Neutrophil (primary cell): ENCODE data around the gene CFAP74.

Source experiments
- H3K27ac ChIP-seq: fragments of 200-600 bp; sonication (generic); 2 replicates; pipeline ENCODE4 v1.5.1; 2016; ENCODE audit warnings: mild to moderate bottlenecking, moderate library complexity
- H3K27me3 ChIP-seq: fragments of 200-600 bp; sonication (generic); 2 replicates; pipeline ENCODE4 v1.6.0; 2016; ENCODE audit warnings: mild to moderate bottlenecking
- H3K36me3 ChIP-seq: fragments of 200-600 bp; sonication (generic); 2 replicates; pipeline ENCODE4 v1.5.1; 2017
- H3K4me1 ChIP-seq, 2 experiments: fragments of 200-600 bp in 1 of 2; sonication (generic) in 1 of 2; 1 replicate in 1 of 2; 2 replicates in 1 of 2; pipeline versions ENCODE4 v1.5.1 to v1.6.1; 2013 to 2016; ENCODE audit warnings: low read depth in 1 of 2, low read length in 1 of 2, mild to moderate bottlenecking in 1 of 2, moderate library complexity in 1 of 2; ENCODE audit not compliant: control insufficient read depth in 1 of 2, insufficient read depth in 1 of 2
- H3K4me3 ChIP-seq, 2 experiments: fragments of 200-600 bp in 1 of 2; sonication (generic) in 1 of 2; 1 replicate in 1 of 2; 2 replicates in 1 of 2; pipeline ENCODE4 v1.5.1; 2013 to 2016; ENCODE audit warnings: low read depth in 1 of 2, low read length in 1 of 2, mild to moderate bottlenecking in 1 of 2, moderate library complexity in 1 of 2
- H3K9me3 ChIP-seq: fragments of 200-600 bp; sonication (generic); 2 replicates; pipeline ENCODE4 v1.5.1; 2016
- TF ChIP-seq, protein P1 (sequence below): fragments of 200-600 bp; sonication (generic); IDR thresholded peaks from 2 replicates; pipeline ENCODE4 v1.5.1; 2016; ENCODE audit warnings: antibody characterized with exemption

Gene CFAP74

DNA sequence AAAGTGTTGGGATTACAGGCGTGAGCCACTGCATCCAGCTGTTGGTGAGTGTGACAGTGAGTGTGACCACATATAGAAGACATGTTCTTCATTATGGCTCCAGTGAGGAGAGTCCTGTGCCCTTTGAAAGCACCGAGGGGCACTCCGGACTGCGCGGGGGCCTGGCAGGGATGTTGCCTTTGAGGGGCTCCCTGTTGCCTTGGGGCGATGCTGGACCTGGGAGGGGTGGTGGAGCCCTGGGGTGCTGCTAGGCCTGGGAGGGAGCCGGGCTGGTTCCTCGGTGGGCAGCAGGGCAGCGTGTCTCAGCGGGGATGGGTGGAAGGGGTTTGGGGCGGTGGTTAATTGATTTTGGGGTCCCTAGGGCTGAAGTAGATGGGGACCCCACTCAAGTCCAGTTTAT, 25.5 kb downstream of the CFAP74 start:
- no peaks in the 10 kb centered on the region for H3K36me3 ChIP-seq
- H3K9me3 ChIP-seq: no peaks in the 10 kb centered on the region
- no peak overlapping the region for H3K27ac ChIP-seq
- no peaks in the 10 kb centered on the region for H3K4me1 ChIP-seq
- TF ChIP-seq, protein P1, sequence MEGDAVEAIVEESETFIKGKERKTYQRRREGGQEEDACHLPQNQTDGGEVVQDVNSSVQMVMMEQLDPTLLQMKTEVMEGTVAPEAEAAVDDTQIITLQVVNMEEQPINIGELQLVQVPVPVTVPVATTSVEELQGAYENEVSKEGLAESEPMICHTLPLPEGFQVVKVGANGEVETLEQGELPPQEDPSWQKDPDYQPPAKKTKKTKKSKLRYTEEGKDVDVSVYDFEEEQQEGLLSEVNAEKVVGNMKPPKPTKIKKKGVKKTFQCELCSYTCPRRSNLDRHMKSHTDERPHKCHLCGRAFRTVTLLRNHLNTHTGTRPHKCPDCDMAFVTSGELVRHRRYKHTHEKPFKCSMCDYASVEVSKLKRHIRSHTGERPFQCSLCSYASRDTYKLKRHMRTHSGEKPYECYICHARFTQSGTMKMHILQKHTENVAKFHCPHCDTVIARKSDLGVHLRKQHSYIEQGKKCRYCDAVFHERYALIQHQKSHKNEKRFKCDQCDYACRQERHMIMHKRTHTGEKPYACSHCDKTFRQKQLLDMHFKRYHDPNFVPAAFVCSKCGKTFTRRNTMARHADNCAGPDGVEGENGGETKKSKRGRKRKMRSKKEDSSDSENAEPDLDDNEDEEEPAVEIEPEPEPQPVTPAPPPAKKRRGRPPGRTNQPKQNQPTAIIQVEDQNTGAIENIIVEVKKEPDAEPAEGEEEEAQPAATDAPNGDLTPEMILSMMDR: no peak
- no peak overlapping the region for H3K4me3 ChIP-seq
- H3K27me3 ChIP-seq: peaks cover 20% of the 10 kb centered on the region

DNA sequence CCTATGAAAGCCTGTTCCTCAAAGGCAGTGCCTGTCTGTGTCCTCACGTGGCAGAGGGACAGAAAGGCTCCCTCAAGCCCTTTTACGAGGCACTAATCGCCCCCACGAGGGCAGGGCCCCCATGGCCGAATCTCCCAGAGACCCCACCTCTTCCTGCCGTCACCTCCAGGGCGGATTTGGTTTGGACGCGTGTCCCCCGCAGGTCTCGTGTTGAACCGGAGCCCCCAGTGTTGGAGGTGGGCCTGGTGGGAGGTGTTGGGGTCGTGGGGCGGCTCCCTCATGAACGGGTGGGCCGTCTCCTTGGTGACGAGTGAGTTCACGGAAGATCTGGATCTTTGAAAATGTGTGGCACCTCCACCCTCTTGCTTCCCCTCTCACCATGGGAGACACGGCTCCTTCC, 27.6 kb downstream of the CFAP74 start:
- H3K36me3 ChIP-seq: no peaks in the 10 kb centered on the region
- TF ChIP-seq, protein P1: no peak
- no peak overlapping the region for H3K27ac ChIP-seq
- H3K4me1 ChIP-seq: no peaks in the 10 kb centered on the region
- no peak overlapping the region for H3K4me3 ChIP-seq
- peaks cover 20% of the 10 kb centered on the region for H3K27me3 ChIP-seq
- H3K9me3 ChIP-seq: no peaks in the 10 kb centered on the region

DNA sequence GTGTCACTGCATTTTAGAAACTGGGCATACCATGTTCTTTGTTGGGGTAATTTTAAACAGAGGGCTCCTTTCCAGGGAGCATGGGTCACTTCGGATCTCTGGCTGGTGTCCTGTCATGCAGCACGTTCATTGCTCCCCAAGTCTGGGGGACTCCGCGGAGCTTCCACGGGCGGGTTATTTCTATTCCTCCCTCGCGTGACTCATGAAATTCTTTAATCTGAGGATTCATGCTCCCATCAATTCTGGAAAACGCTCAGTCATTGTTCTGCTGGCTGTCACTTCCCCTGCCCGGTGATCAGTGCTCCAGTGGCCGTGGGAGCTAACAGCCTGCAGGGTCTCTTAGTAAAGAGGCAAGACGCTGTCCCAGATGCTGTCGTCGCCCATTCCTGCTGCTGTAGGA, 28.1 kb downstream of the CFAP74 start:
- H3K4me3 ChIP-seq: no peak overlapping the region

DNA sequence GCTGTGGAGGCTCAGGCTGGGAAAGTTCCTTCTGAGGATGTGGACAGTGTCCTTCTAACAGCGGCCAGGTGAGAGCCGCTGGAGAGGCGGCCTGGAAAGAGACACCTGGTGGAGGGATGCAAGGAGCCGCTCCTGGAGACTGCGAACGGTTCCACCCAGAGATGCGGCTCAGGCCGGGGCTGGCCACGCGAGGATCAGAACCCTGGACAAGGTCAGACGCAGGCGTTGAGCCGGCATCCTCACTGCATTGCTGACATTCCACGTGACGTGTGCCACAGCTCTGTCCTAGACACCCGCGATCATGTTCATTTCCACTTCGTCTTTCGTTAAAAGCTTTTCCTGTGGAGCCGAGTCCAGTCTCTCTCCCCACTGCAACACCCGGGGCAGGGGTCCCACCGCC, 28.8 kb downstream of the CFAP74 start:
- TF ChIP-seq, protein P1: no peak
- Histone ChIP-seq H3K4me3 (no peak overlapping the region), H3K27ac (no peak overlapping the region), H3K36me3 (no peaks in the 10 kb centered on the region), H3K9me3 (no peaks in the 10 kb centered on the region), H3K4me1 (no peaks in the 10 kb centered on the region), H3K27me3 (peaks cover 20% of the 10 kb centered on the region)

More for the DNA sequence above, 28.1 kb downstream of the CFAP74 start:
- H3K36me3 ChIP-seq: no peaks in the 10 kb centered on the region
- H3K27me3 ChIP-seq: peaks cover 20% of the 10 kb centered on the region
- H3K9me3 ChIP-seq: no peaks in the 10 kb centered on the region
- no peaks in the 10 kb centered on the region for H3K4me1 ChIP-seq
- no peak overlapping the region for H3K27ac ChIP-seq
- TF ChIP-seq, protein P1: no peak

DNA sequence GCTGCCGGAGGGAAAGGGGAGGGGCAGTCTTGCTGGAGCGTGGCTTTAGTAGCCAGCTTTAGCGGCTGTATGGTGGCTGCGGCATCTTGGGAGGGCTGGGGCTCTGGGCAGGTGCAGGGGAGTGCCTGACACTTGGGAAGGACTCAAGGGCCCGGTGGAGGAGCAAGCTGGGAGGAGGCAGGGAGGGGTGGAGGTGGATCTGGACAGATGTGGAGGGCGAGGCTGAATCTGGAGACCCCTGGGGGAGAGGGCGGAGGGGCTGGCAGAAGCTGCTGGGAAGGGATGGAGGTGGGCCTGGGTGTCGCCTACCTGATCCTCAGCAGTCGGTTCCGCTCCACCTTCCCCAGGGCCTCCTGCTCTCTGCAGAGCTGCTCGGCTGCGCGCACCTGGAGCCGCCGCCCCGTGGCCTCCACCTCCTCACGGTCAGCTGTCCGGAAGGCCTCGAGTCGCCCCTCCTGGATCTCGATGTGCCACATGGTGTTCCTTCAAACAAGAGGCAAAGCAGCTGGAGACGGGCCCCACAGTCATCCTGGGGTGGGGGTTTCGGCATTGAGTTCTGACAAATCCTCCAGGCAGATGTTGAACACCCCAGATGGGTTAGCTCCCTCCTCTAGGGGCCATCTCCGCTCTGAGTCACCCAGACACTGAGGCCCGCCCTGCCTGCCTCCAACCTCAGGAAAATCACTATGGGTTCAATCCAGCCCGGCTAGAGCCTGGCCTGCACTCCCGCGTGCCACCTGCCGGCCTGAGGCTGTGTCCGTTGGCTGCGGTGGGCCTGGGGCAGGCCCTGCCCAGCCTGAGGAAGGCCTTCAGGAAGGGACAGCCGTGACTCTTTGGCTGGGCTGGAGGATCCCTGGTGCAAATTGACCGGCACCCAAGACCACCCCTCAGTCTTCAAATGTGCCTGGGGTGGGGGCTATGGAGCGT, 29.6 kb downstream of the CFAP74 start:
- H3K27ac ChIP-seq: no peak overlapping the region
- TF ChIP-seq, protein P1: no peak
- H3K4me1 ChIP-seq: no peaks in the 10 kb centered on the region
- no peak overlapping the region for H3K4me3 ChIP-seq
- no peaks in the 10 kb centered on the region for H3K36me3 ChIP-seq
- H3K9me3 ChIP-seq: no peaks in the 10 kb centered on the region
- H3K27me3 ChIP-seq: peaks cover 20% of the 10 kb centered on the region
